ENCODE measurements around the gene SMYD2.

DNA sequence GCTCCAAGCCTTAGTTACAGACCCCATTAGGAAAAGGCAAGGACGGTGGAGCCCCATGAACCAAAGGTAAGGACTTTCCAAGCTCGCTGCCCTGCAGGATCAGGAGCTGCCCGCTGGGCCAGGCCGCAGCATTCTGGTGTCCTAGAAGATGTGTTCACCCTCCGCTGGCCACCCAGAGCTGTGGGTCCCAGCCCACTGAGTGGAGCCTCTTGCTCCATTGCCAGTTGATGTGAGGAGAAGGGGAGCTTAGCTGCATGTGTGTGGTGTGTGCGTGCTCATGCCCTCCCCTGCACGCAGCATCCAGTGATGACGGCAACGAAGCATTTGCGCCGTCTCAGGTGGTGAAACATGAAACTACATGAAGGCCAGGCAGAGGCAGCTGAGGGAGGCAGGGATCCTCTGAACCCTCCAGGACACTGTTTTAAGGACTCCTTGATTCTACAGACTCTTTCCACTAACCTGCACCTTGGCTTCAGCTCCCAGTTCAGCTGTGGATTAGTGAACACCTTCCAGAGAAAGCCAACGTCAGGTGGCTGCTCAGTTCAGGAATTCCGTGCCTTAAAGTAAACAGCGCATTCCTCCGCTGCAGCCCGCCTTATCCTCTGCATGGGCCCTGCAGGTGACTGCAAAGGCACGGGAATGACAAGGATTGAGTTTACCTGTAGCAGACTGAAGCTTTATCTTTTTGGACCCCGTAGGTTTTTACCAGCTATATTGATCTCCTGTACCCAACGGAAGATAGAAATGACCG, 48.7 kb downstream of the SMYD2 start:
- TF ChIP-seq, protein P1, sequence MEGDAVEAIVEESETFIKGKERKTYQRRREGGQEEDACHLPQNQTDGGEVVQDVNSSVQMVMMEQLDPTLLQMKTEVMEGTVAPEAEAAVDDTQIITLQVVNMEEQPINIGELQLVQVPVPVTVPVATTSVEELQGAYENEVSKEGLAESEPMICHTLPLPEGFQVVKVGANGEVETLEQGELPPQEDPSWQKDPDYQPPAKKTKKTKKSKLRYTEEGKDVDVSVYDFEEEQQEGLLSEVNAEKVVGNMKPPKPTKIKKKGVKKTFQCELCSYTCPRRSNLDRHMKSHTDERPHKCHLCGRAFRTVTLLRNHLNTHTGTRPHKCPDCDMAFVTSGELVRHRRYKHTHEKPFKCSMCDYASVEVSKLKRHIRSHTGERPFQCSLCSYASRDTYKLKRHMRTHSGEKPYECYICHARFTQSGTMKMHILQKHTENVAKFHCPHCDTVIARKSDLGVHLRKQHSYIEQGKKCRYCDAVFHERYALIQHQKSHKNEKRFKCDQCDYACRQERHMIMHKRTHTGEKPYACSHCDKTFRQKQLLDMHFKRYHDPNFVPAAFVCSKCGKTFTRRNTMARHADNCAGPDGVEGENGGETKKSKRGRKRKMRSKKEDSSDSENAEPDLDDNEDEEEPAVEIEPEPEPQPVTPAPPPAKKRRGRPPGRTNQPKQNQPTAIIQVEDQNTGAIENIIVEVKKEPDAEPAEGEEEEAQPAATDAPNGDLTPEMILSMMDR (IDR thresholded peaks at IDR 0.05; ENCODE audit: borderline replicate concordance, extremely low read depth, low read length, poor library complexity, severe bottlenecking), result no peak
- TF ChIP-seq EZH2 (IDR thresholded peaks at IDR 0.05; ENCODE audit: borderline replicate concordance, low read depth, low read length, severe bottlenecking), result no peak

Data from DND-41 (cell line).